ENCODE measurements around the gene HNRNPH2.

DNA sequence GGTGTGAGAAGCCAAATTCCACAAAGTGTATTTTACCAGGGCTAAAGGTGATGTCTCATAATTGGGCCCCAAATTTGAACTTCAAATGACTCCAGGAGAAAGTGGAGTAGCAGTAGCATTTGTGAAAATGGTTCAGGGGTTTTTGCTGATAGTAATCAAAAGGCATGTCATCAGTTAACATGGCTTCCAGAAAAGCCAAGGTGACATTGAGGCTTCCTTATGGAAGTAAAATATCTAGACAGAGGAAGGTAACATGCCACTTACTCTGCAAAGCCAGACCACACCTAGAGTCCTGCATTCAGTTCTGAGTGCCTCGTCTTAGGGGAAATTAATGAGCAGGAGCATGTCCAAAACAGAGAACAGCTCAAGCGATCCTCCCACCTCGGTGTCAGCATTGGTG lies 19.4 kb upstream of the HNRNPH2 start:
- TF ChIP-seq EZH2phosphoT487 (IDR thresholded peaks at IDR 0.05; ENCODE audit: unreplicated experiment): no peak
- no peak for TF ChIP-seq CTCF (conservative IDR thresholded peaks at IDR 0.05; ENCODE audit: low read depth in 2 of 2)
- TF ChIP-seq, protein P1, sequence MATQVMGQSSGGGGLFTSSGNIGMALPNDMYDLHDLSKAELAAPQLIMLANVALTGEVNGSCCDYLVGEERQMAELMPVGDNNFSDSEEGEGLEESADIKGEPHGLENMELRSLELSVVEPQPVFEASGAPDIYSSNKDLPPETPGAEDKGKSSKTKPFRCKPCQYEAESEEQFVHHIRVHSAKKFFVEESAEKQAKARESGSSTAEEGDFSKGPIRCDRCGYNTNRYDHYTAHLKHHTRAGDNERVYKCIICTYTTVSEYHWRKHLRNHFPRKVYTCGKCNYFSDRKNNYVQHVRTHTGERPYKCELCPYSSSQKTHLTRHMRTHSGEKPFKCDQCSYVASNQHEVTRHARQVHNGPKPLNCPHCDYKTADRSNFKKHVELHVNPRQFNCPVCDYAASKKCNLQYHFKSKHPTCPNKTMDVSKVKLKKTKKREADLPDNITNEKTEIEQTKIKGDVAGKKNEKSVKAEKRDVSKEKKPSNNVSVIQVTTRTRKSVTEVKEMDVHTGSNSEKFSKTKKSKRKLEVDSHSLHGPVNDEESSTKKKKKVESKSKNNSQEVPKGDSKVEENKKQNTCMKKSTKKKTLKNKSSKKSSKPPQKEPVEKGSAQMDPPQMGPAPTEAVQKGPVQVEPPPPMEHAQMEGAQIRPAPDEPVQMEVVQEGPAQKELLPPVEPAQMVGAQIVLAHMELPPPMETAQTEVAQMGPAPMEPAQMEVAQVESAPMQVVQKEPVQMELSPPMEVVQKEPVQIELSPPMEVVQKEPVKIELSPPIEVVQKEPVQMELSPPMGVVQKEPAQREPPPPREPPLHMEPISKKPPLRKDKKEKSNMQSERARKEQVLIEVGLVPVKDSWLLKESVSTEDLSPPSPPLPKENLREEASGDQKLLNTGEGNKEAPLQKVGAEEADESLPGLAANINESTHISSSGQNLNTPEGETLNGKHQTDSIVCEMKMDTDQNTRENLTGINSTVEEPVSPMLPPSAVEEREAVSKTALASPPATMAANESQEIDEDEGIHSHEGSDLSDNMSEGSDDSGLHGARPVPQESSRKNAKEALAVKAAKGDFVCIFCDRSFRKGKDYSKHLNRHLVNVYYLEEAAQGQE (IDR thresholded peaks at IDR 0.05; ENCODE audit: unreplicated experiment): no peak
- no peak for TF ChIP-seq POLR2AphosphoS5 (IDR thresholded peaks at IDR 0.05; ENCODE audit: low read depth)
- TF ChIP-seq EZH2 (IDR thresholded peaks at IDR 0.05; ENCODE audit: low read depth, unreplicated experiment): no peak
- TF ChIP-seq, protein P2, sequence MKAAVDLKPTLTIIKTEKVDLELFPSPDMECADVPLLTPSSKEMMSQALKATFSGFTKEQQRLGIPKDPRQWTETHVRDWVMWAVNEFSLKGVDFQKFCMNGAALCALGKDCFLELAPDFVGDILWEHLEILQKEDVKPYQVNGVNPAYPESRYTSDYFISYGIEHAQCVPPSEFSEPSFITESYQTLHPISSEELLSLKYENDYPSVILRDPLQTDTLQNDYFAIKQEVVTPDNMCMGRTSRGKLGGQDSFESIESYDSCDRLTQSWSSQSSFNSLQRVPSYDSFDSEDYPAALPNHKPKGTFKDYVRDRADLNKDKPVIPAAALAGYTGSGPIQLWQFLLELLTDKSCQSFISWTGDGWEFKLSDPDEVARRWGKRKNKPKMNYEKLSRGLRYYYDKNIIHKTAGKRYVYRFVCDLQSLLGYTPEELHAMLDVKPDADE (IDR thresholded peaks at IDR 0.05): no peak
- TF ChIP-seq CREB1 (CRISPR knock-in tag; IDR thresholded peaks at IDR 0.05; ENCODE audit: low read depth): no peak
- TF ChIP-seq ZNF331 (CRISPR knock-in tag; IDR thresholded peaks at IDR 0.05; ENCODE audit: low read depth): no peak
- TF ChIP-seq ZNF114 (CRISPR knock-in tag; IDR thresholded peaks at IDR 0.05): no peak
- TF ChIP-seq STAT1 (IDR thresholded peaks at IDR 0.05; ENCODE audit: unreplicated experiment): no peak
